ENCODE results near the gene POLL. TPM values are rescaled to one million over a fixed set of nuclear protein-coding genes. Genes with fewer than 3 reads are reported as not detected.
A peak's percentile ranks its signal among the peaks of the same experiment; 100 is the strongest.

The POLL gene
- total RNA-seq, 3 donors from 2014 or later, result 19.5 to 31.6 (median 20.3) TPM

DNA sequence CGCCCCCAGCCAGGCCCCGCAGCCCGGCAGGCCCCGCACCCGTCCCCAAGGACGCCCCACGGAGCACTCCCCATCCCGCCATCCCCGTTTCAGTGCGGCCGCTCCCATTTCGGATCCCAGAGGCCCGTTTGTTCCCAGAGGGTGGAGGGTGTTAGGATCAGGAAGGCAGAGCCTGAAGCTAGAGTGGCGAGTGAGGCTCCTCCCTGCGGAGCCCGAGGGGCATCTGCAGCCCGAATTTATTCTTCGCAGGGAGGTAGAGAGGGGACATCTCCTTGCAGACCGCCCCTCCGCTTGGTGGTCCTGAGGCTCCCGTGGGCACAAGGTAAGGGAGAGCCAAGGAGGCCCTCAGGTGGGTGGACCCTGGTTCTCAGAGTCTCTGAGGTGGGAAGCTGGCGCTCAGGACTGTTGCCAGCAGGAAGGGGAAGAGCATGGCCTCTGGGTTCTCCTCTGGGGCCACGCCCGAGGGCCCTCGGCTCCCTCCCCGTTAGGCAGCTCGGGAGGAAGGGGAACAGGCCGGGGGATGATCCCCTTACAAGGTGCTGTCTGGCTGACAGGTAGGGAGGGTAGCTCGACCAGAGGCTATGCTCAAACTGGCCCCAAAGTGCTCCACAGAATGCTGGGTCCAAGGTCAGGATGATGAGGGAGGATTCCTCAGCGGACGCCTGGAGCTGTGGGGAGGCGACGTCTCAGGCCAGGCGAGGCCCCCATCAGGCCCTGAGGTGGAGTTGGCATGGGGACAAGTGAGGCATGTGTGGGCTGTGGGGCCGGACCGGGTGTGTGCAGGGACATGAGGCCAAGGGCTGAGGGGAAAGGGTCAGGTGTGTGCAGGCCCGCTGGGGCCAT, 17.4 kb downstream of the POLL start:
- no peak for TF ChIP-seq POLR2AphosphoS5 (IDR thresholded peaks at IDR 0.05)
- TF ChIP-seq, protein P1, sequence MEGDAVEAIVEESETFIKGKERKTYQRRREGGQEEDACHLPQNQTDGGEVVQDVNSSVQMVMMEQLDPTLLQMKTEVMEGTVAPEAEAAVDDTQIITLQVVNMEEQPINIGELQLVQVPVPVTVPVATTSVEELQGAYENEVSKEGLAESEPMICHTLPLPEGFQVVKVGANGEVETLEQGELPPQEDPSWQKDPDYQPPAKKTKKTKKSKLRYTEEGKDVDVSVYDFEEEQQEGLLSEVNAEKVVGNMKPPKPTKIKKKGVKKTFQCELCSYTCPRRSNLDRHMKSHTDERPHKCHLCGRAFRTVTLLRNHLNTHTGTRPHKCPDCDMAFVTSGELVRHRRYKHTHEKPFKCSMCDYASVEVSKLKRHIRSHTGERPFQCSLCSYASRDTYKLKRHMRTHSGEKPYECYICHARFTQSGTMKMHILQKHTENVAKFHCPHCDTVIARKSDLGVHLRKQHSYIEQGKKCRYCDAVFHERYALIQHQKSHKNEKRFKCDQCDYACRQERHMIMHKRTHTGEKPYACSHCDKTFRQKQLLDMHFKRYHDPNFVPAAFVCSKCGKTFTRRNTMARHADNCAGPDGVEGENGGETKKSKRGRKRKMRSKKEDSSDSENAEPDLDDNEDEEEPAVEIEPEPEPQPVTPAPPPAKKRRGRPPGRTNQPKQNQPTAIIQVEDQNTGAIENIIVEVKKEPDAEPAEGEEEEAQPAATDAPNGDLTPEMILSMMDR (IDR thresholded peaks at IDR 0.05), result peak in 1 of 3 donors; percentile 0

DNA sequence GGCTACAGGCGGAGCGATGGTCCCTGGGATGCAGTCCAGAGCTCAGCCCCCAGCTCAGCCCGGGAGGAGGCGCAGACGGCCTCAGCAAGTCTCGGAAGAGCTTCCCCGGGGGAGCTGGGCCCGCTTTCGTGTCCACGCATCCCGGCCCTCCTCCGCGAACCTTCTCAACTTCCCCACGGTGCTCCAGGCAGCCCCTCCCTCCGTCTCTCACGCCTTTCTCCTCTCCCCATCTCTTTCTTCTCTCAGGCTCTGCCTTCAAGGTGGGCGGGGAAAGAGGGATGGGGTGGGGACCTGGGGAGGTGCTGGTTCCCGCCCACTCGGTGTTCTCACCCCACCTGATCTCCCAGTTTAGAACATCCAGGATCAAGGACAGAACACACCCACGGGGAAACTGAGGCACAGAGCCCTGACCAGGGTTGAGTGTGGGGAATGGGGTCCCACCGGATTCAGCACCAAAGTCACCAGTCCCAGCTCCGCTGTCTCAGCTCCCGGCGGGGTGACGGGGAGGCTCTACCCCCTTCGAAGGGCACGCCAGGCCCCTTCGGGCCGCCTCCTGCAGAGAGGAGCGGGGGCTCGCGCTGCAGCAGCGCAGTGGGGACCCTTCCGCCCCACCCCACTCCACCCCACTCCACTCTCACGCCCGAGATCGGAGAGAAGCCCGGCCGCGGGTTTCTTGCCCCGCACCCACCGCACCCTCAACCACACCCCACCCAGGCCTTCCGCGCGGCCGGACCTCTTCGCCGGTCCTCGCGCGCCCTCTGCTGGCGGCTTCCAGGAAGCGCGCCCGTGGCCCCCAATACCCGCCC, 18.2 kb downstream of the POLL start:
- intact Hi-C loops (cut with DNase I; ENCODE audit: low total_unique reads), result loop anchor here (10.0 kb wide), 1 partner anchor 355 kb away; no protein-coding TSS in a partner anchor
- TF ChIP-seq, protein P1 (IDR thresholded peaks at IDR 0.05), result peak in 2 of 3 donors; percentile 56 to 71
- TF ChIP-seq POLR2A (IDR thresholded peaks at IDR 0.05) (no peak), POLR2AphosphoS5 (IDR thresholded peaks at IDR 0.05) (no peak)
- H3K9me3 ChIP-seq, result peaks cover 11 to 15% of the 10 kb centered on the region in 2 donors
- H3K27ac ChIP-seq, result no peak overlapping the region
- H3K4me1 ChIP-seq, result peaks cover 7 to 11% of the 10 kb centered on the region in 2 donors
- H3K27me3 ChIP-seq, result peaks cover 0 to 47% of the 10 kb centered on the region in 2 donors
- peak; percentile 57 to 71 for DNase-seq (ENCODE audit: low spot score in 2 of 2)
- H3K36me3 ChIP-seq, result no peaks in the 10 kb centered on the region
- peak overlapping the region; percentile 33 to 82 (median 53) for H3K4me3 ChIP-seq

More for the DNA sequence above, 17.4 kb downstream of the POLL start:
- Histone ChIP-seq H3K27me3 (peaks cover 0 to 38% of the 10 kb centered on the region in 2 donors), H3K36me3 (no peaks in the 10 kb centered on the region), H3K4me1 (peaks cover 7 to 11% of the 10 kb centered on the region in 2 donors), H3K9me3 (peaks cover 11 to 15% of the 10 kb centered on the region in 2 donors), H3K4me3 (peak overlapping the region; percentile 33 to 82 (median 53)), H3K27ac (no peak overlapping the region)
- intact Hi-C loops (cut with DNase I; ENCODE audit: low total_unique reads), result no loop called here
- DNase-seq (ENCODE audit: low spot score in 2 of 2), result no peak

DNA sequence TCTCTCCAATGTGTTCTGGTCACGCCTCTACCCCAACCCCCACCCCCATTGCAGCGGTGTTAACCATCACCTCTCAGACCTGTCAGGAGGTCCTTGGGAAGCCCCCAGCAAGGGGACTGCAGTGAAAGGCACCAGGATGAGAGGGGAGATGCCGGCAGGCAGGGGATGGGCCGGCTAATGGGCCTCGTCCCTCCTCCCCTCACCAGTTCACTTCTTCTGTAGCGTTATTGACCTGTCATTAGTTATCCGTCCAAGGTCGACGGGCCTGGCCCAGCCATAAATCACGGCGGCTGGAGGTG, 18.8 kb downstream of the POLL start:
- intact Hi-C loops (cut with DNase I; ENCODE audit: low total_unique reads), result loop anchor here (10.0 kb wide), 1 partner anchor 354 kb away; no protein-coding TSS in a partner anchor
- Histone ChIP-seq H3K27ac (no peak overlapping the region), H3K9me3 (peaks cover 11 to 15% of the 10 kb centered on the region in 2 donors), H3K27me3 (peaks cover 0 to 52% of the 10 kb centered on the region in 2 donors), H3K4me1 (peaks cover 7 to 11% of the 10 kb centered on the region in 2 donors), H3K36me3 (no peaks in the 10 kb centered on the region), H3K4me3 (peak overlapping the region in 2 of 3 donors; percentile 53 to 82)
- DNase-seq (ENCODE audit: low spot score in 2 of 2), result no peak
- TF ChIP-seq POLR2AphosphoS5 (IDR thresholded peaks at IDR 0.05) (no peak), POLR2A (IDR thresholded peaks at IDR 0.05) (no peak)
- TF ChIP-seq, protein P1 (IDR thresholded peaks at IDR 0.05), result no peak

DNA sequence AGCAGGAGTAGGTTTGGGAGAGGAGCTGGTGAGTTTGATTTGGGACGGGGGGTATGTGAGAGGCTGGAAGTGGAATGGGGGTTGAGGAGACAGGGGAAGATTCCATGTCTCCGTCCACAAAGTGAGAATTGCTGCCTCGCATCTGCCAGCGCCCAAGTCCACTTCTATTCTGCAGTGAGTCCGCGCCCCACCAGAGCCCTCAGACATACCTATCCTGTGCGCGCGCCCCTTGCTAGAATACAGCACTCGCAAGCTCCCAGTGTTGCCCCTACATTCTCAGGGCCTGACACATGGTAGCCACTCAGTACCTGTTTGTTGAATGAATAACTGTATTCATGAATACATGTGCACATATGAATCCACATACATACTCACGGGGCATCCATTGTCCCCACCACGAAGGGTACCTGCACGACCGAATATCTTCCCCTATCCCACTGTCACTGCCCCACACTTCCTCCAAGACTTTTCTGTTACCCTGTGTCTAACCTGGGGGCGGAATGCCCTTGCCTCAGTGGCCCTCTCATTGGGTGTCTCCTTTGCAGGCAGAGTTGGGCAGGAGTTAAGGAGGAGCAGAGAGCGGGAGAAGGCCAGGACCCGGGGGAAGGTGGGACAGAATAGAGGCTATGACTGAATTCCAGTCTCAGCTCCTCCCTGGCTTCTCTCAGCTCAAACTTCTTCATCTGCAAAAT, 19.9 kb downstream of the POLL start:
- no peak for DNase-seq (ENCODE audit: low spot score in 2 of 2)
- intact Hi-C loops (cut with DNase I; ENCODE audit: low total_unique reads), result loop anchor here (10.0 kb wide), 1 partner anchor 353 kb away; no protein-coding TSS in a partner anchor
- H3K27me3 ChIP-seq, result peaks cover 0 to 53% of the 10 kb centered on the region in 2 donors

More for the DNA sequence above, 19.9 kb downstream of the POLL start:
- Histone ChIP-seq H3K4me3 (no peak overlapping the region), H3K36me3 (no peaks in the 10 kb centered on the region), H3K9me3 (peaks cover 9 to 11% of the 10 kb centered on the region in 2 donors), H3K4me1 (peaks cover 7 to 11% of the 10 kb centered on the region in 2 donors), H3K27ac (no peak overlapping the region)
- TF ChIP-seq, protein P1 (IDR thresholded peaks at IDR 0.05), result no peak
- TF ChIP-seq POLR2AphosphoS5 (IDR thresholded peaks at IDR 0.05), result no peak
- no peak for TF ChIP-seq POLR2A (IDR thresholded peaks at IDR 0.05)
